ENCODE measurements around the gene CD8A.

- TF ChIP-seq POLR2A (IDR thresholded peaks at IDR 0.05; ENCODE audit: low read depth) (no peak), CTCF (IDR thresholded peaks at IDR 0.05) (no peak)
Observed at GRCh38 chr2:86818957-86819356, 28.2 kb upstream of the CD8A start.

Measured in esophagus muscularis mucosa (tissue), 3 donors.